ENCODE measurements around the gene ACTR6. TPM values are rescaled to one million over a fixed set of nuclear protein-coding genes. Genes with fewer than 3 reads are reported as not detected.

Gene ACTR6
- total and polyA plus RNA-seq, 9 of the 15 experiments (the other 6 are each of a cell fraction or from before 2014, with no cell fraction given): 26.1 to 109 (median 70.9) TPM

DNA sequence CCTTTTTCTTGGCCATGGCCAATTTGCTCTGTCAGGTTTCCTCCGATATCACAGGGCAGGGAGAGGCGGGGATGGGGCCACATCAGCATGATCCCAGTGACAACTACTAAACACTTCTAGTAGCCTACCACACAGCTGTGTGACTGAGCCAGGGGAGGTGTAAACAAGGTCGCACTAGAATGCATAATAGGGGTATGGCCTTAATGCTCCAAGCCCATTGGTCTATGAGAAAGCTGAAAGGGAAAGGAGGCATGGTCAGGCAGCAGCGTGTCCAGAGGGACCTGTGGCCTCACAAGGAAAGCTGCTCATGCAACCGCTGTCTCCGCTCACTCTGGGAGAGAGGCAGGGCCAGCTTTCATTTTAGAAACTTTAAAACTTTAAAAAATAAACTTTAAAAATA lies 27.5 kb upstream of the ACTR6 start:
- ChIA-PET POLR2A (interaction anchor here (1.5 to 1.8 kb wide), 3 partner anchors 9 to 27 kb away, joined by 4 to 10 read pairs (median 4); partner anchors contain the start of gene ACTR6), CTCF (ENCODE audit: low intra/inter-chr PET ratio) (no interaction called here)
- H3K4me1 ChIP-seq (replicated peaks in 1 of 2; ENCODE audit: control insufficient read depth in 2 of 2, insufficient read depth in 2 of 2, low read length in 2 of 2): peaks cover 0 to 5% of the 10 kb centered on the region in 2 experiments; a peak in 1 of 5 replicates
- H4K20me1 ChIP-seq (replicated peaks; ENCODE audit: control insufficient read depth, insufficient read depth, low read length): no peaks in the 10 kb centered on the region
- in situ Hi-C loops (cut with MboI) (no loop called here), intact Hi-C loops (cut with micrococcal nuclease) (no loop called here)
- TF ChIP-seq MAFF (IDR thresholded peaks at IDR 0.05; ENCODE audit: low read length) (no peak), XRCC3 (IDR thresholded peaks at IDR 0.05) (no peak), KLF13 (tag; IDR thresholded peaks at IDR 0.05; ENCODE audit: borderline replicate concordance, low read depth) (no peak), YY1 (IDR thresholded peaks at IDR 0.05; ENCODE audit: borderline replicate concordance in 1 of 3, control insufficient read depth in 1 of 3, extremely low read depth in 1 of 3, insufficient read depth in 3 of 3, insufficient read length in 1 of 3, insufficient replicate concordance in 2 of 3, low read depth in 1 of 3, low read length in 2 of 3) (no peak), MTA2 (IDR thresholded peaks at IDR 0.05; ENCODE audit: low read depth) (no peak), ZNF212 (CRISPR knock-in tag; IDR thresholded peaks at IDR 0.05) (no peak), CEBPB (tag; IDR thresholded peaks at IDR 0.05) (no peak), CBX2 (IDR thresholded peaks at IDR 0.05; ENCODE audit: insufficient read depth, low read length, poor library complexity, severe bottlenecking) (no peak), KAT7 (CRISPR knock-in tag; IDR thresholded peaks at IDR 0.05; ENCODE audit: borderline replicate concordance) (no peak), HMG20A (CRISPR knock-in tag; conservative IDR thresholded peaks at IDR 0.05) (no peak), SRSF7 (optimal IDR thresholded peaks at IDR 0.05; ENCODE audit: low read depth, low read length) (no peak), SNRNP70 (optimal IDR thresholded peaks at IDR 0.05; ENCODE audit: low read depth, low read length) (no peak), CHCHD3 (CRISPR knock-in tag; IDR thresholded peaks at IDR 0.05) (no peak), ETV6 (IDR thresholded peaks at IDR 0.05; ENCODE audit: borderline replicate concordance in 1 of 2, low read depth in 2 of 2, low read length in 1 of 2) (no peak), ETV6 (CRISPR knock-in tag; IDR thresholded peaks at IDR 0.05; ENCODE audit: borderline replicate concordance) (no peak), TAF15 (IDR thresholded peaks at IDR 0.05; ENCODE audit: low read depth, low read length) (no peak), MTA3 (IDR thresholded peaks at IDR 0.05; ENCODE audit: borderline replicate concordance) (no peak)
- H3K79me2 ChIP-seq (ENCODE audit: control insufficient read depth, insufficient read depth, low read length): no peaks in the 10 kb centered on the region
- DNase-seq (ENCODE audit: extremely low read depth in 1 of 4, low spot score in 3 of 4): no peak
- H3K27me3 ChIP-seq (ENCODE audit: control insufficient read depth in 2 of 2, insufficient read depth in 2 of 2, low read length in 2 of 2): no peaks in the 10 kb centered on the region
- no peak overlapping the region for H2AFZ ChIP-seq (ENCODE audit: low read depth, low read length)
- no peaks in the 10 kb centered on the region for H3K9me3 ChIP-seq (replicated peaks; ENCODE audit: control insufficient read depth, insufficient read depth, low read depth, low read length)
- H3K9me1 ChIP-seq (ENCODE audit: control insufficient read depth, insufficient read depth, low read length): no peaks in the 10 kb centered on the region
- H3K9ac ChIP-seq (ENCODE audit: insufficient read depth in 1 of 2, low read depth in 2 of 2, low read length in 2 of 2): peak overlapping the region in 1 of 2 experiments; percentile 64; a peak in 1 of 4 replicates
- WGBS (ENCODE audit: insufficient coverage, low coverage, missing lambda C conversion rate): 73% methylated on average over 5 of the region's 6 CpGs
- no peak overlapping the region for H3K27ac ChIP-seq (ENCODE audit: extremely low read depth, low read depth, low read length)
- H3K4me2 ChIP-seq (ENCODE audit: insufficient read depth, low read length): no peak overlapping the region
- peaks cover 7% of the 10 kb centered on the region; the same call in 1 of the 3 replicates for H3K36me3 ChIP-seq (ENCODE audit: control insufficient read depth, insufficient read depth, low read length)
- no TSS peak for BruUV-seq (replicated peaks)
- peak; percentile 54 for ATAC-seq
- FAIRE-seq: no peak
- no peak overlapping the region for H3K4me3 ChIP-seq

All from K562 (cell line).